HG03457 (cell line): Measurements from ENCODE around the gene ARL14.
"Not testable (repeated sequence)": the region's sequence is repeated elsewhere in the genome, so short reads cannot be mapped to it uniquely, and the experiment has no call there.

Experiments
- ATAC-seq: cut with Tn5 transposase; IDR thresholded peaks from one replicate; pipeline ENCODE4 v1.9.1; 2021; ENCODE audit warnings: moderate number of reproducible peaks; ENCODE audit not compliant: unreplicated experiment

Gene ARL14

DNA sequence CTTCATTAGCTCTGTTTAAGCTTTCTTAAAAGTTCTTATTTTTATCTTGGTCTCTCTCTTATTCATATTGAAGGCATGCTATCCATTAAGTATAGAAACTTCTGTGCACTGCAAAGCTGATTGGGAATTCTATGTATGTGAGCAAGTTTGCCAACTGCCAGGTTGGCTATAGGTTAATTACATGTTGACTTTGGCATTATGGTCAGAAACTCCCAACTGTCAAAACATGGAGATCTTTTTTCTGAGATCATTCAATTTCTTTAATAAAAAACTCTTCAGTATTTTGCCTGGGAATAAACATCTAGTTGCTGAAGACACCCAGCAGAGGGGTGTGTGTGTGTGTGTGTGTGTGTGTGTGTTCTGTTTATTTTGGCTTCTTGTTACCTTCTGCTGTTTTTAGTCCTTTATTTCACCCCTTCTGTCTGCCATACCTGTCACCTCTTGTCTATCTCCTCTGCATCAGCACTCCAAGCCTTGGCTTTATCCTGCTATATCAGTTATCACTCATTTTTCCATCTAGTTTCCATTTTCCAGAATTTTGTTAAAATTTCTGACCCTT is 1.3 kb upstream of the ARL14 start:
- ATAC-seq: no peak

DNA sequence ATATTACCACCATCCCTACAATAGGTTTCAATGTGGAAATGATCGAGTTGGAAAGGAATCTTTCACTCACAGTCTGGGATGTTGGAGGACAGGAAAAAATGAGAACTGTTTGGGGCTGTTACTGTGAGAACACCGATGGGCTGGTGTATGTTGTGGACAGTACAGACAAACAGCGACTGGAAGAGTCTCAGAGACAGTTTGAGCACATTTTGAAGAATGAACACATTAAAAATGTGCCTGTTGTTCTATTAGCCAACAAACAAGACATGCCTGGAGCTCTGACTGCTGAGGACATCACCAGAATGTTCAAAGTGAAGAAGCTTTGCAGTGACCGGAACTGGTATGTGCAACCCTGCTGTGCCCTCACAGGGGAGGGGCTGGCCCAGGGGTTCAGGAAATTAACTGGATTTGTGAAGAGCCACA is 510 bp downstream of the ARL14 start:
- no peak for ATAC-seq

DNA sequence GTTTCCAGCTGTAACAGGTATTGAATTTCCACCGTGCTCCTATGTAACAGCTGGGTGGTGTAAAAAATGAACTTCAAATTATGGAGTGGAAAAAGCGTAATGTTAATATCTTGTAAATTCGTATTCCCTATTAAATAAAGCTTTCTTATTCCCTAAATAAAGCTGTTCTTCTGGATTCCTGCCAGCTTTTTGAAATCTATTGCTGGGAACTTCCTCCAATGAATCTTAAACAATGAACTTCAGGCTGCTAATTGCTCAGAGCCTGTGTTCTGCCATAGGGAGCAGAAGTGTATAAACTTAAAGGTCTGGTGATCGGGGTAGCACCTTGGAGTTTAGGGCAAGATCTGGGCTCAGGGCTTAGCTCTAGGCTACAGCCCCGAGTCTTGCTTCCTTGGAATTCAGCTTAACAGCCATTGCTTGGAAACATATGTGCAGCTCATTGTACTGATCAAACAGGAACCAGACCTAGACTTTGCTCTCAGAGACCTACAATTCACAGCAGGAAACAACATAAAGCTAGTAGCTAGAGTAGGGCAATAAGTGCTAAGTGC is 1.4 kb downstream of the ARL14 start:
- no peak for ATAC-seq

- ATAC-seq: no peak
Observed at GRCh38 chr3:160684368-160684740, 7.4 kb downstream of the ARL14 start.

DNA sequence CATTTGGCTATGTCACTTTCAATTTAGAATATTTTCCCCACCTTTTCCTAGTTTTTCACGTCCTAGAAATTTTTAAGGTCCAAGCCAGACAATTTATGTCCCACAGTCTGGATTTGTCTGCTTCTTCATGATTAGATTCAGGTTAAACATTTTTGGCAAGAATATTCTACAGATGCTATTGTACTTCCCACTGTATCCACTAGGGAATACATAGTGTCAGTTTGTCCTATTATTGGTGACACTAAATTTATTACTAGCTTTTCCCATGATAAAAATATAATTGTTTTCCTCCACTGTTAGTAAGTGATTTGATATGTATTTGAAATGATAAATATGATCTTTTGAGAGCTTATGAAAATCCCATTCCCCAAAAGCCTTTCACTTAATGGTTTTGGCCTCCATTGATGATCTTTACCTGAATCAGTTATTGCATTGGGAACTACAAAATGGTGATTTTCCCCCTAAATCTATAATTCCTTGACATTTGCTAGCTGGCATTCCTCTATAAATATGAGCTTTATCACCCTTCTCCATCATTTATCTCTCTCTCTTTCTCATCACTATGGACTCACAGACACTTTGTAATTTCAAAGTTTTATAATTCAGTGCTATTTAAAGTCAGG is 8.3 kb downstream of the ARL14 start:
- ATAC-seq: no peak

DNA sequence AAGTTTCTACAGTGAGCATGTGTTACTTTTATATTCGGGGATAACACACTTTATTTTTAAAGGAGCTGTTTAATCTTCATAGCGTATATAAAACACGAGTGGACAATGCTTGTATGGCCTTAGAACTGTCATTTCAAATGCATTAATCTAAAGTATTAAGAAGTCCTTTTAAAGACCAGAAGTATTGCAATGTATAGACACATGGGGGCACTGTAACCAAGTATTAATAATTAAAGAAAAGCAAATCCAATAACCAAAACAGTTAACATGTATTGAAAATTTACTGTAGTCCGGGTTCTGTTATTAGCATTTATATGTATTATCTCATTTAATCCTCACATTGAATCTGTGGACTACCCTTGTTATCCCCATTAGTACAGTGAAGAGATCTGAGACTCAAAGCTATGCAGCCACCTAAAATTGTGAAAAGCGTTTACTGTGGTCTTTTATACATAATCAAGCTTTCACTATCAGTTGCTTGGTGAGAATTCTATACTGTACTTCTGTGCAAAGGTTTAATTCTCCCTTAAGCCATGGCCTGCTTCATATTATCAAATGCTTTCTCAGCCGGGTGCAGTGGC is 10.1 kb downstream of the ARL14 start:
- ATAC-seq: no peak

GRCh38 chr3:160691151-160691550 is 14.2 kb downstream of the ARL14 start:
- ATAC-seq: no peak

DNA sequence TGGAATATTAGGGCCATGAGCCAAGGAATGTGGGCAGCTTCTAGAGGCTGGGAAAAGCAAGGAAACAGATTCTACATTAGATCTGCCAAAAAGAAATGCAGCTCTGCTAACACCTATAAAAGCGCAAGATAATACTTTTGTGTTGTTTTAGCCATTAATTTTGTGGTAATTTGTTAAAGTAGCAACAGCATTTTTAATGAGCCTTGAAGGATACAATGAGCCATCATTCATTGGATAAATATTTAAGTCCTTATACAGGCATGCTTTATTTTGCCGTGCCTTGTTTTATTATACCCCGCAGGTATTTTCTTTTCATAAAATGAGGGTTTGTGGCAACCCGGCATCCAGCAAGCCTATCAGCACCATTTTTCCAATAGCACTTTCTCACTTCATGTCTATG is 15.0 kb downstream of the ARL14 start:
- ATAC-seq: no peak

DNA sequence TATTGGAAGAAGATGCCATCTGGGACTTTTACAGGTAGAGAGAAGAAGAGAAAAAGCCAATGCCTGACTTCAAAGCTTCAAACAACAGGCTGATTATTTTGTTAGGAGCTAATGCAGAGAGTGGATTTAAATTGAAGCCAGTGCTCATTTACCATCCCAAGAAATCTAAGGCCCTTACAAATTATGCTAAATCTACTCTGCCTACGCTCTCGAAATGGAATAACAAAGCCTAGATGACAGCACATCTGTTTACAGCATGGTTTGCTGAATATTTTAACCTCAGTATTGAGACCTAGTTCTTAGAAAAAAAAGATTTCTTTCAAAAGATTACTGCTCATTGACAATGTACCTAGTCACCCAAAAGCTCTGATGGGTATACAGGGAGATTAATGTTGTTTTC is 16.2 kb downstream of the ARL14 start:
- ATAC-seq: no peak

- no peak for ATAC-seq
Observed at GRCh38 chr3:160694345-160694744, 17.4 kb downstream of the ARL14 start.

- ATAC-seq: no peak
Observed at GRCh38 chr3:160695003-160695402, 18.0 kb downstream of the ARL14 start.

DNA sequence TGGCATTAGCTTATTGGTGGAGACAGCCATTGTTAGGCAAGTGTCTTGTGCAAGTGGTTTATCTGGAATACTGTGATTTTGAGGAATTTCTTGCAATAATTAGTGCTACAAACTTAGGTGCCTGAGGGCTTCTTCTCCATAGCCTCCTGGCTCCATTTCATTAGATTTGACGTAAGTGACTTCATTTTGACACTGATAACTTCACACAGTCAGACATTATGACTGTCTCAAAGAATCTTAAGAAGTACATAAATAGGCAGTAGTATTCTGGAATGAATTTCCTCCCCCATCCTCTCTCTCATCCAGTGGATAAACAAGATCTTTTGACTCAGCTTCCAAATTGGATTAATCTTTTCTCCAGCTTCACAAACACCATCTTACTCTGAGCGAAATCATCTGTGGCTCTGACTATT is 19.0 kb downstream of the ARL14 start:
- no peak for ATAC-seq

DNA sequence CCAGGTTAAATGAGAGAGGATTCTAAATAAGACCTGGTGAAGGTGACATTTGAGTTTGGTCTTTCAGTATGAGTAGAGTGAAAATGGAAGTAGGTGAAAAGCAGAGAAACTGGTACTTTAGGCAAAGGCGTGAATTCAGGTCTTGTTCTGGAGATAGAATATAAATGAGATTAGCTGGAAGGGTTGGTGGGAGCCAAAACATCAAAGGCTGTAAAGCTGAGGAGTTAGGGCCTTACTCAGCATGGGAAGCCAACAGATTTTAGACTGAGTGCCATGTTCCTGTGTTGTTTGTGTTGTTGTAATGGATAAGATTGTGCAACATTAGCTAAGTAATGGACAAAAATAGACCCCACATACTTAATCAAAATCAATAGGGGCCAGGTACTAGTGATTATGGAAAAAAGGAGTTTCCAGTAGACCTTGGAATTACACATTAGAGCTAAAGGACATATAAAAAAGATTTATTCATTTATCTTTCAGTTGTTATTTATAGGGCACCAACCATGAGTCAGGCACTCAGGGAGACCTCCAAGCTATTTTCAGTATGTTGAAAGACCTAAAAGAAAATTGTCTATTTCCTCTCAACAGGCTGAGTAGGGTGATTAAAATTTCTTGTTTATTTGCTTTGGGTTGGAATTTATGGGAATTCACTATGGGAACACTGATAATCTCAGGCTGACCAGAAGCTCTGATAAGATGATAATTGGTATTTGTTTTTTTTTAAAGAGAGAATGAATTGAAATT is 20.8 kb downstream of the ARL14 start:
- ATAC-seq: no peak

DNA sequence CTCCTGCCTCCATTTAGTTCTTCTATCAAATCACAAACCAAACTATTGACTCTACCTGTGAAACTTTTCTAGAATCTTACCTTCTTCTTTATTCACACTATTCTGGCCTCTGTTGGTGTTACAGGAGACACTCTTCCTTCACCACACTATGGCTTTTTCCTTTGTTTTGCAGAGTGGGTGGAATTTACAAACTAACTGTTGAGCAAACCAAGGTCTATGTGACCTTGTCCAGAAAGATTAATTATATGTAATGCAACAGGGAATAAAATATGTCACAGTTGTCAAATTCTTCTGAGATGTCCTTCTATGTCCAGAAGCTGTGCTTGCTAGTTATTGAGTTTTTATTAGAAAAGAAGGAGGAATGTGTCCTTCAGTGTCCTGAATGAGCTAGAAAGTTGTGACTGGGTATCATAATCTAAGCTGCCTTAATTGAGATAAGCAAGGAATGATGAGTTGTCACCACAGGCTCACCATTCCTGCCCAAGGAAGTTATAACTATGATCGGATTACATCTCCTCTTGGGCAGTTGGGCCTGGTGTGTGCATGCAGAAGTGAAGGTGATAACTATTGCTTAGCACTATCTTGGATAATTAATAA is 21.7 kb downstream of the ARL14 start:
- ATAC-seq: no peak

DNA sequence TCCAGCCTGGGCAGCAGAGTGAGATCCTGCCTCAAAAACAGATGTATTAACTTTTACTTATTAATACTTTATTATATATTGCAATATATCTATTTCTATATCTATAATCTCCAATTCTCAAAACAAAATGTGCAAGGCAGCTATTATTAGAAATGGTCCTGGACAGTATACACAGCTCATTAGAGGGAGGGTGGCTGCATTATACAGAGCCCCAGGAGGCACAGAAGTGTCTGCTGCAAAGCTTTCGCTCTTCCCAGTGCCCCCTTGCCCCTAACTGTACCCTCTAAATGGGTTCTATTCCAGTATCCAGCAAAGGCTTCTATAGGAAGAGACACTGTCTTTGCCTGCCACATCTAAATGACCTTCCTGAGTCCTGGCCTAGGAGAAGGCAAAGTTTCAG is 24.5 kb downstream of the ARL14 start:
- no peak for ATAC-seq

GRCh38 chr3:160702290-160702689 is 25.3 kb downstream of the ARL14 start:
- ATAC-seq: no peak

DNA sequence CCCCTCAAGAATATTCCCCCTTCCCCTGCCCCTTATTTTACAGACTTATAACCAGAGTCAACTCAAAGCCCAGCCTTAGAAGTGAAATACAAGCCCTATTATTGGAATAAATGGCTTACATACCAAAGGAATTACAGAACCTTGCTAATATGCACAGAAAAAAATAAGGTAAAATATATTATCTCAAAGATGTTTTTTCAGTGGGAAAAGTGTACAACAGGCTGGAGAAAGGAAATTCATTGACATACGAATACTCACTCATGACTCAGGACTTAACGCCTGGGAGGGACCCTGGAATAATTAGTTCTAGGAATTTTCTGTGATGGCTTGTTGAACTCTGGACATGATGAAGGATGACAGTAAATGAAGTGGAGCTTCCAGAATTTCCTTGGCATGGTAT is 27.0 kb downstream of the ARL14 start:
- ATAC-seq: no peak

DNA sequence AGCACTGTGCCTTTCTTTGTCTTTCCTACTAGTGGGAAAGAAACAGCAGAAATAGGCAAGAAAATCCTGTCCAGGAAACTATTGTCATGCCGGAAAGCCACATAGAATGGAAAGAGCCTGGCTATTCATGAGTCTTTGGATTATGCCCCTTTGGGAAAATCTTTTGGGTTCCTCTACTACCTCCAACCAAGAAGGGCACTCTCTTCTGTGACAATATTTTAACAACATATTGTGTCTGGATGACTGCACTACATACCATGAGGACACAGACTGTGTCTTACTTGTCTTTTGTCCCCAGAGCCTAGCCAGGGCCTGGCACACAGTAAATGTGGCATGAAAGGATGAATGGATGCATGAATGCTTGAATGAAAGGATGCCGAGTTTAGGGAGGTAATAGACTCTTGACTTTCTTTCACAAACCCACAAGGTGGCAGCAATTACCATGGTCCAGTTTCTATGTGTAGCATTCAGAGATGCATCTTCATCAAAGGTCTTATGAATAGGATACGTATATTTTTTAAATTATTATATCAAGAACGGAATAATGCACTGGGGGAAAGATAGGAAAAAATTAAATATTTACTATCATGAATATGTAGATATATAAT is 30.3 kb downstream of the ARL14 start:
- ATAC-seq: no peak

DNA sequence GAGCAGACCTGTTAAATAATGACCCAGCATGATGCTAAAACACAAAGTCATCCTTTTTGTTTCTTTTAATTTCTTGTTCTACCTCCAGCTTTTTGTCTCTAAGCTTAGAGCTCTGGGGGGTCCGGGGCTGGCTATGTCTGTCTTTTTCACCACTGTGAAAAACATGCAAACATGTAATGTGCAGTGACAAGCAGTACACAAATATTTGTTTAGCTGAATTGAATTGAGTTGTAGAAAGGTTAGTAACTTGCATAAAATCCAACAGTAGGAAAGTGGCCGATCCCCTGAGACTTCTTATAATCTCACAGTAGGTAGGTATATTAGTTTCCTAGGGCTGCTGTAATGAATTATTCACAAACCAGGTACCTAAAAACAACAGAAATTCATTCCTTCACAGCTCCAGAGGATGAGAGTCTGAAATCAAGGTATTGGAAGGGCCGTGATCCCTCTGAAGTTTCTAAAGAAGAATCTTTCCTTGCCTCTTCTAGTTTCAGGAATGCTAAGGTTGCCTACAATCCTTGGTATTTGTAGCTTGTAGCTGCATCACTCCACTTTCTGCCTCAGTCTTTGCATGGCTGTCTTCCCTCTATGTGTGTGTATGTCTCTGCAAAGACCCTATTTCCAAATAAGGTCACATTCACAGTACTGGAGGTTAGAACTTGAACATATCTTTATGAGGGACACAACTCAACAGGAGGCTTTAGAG is 32.7 kb downstream of the ARL14 start:
- ATAC-seq: no peak

- not testable (repeated sequence) for ATAC-seq
Observed at GRCh38 chr3:160713144-160713543, 36.2 kb downstream of the ARL14 start.
